Measurements from ENCODE around the gene HECTD1.

Gene HECTD1

DNA sequence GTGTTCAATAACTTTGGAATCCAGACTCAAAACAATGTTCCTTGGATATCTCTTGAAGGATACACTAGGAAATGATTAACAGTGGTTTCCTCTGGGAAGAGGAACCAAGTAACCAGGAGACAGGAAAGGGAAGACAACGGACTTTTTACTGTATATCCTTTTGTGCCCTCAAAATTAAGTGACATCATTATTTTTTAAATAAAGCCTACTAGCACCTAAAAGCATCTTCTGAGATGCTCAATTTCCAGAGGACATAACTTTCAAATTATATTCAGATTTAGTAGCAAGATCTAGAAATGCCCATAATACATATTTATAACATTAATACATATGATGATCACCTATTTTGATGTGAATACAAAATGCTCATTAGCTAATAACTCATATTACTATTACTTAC is 6.5 kb downstream of the HECTD1 start:
- TF ChIP-seq YY1 (IDR thresholded peaks at IDR 0.05; ENCODE audit: low read depth), result no peak
- TF ChIP-seq, protein P1, sequence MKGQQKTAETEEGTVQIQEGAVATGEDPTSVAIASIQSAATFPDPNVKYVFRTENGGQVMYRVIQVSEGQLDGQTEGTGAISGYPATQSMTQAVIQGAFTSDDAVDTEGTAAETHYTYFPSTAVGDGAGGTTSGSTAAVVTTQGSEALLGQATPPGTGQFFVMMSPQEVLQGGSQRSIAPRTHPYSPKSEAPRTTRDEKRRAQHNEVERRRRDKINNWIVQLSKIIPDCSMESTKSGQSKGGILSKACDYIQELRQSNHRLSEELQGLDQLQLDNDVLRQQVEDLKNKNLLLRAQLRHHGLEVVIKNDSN (IDR thresholded peaks at IDR 0.05), result no peak
- no peak for TF ChIP-seq FOXM1 (IDR thresholded peaks at IDR 0.05; ENCODE audit: borderline replicate concordance, low read depth)
- no peak for TF ChIP-seq TEAD4 (IDR thresholded peaks at IDR 0.05)
- TF ChIP-seq, protein P2, sequence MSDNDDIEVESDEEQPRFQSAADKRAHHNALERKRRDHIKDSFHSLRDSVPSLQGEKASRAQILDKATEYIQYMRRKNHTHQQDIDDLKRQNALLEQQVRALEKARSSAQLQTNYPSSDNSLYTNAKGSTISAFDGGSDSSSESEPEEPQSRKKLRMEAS (IDR thresholded peaks at IDR 0.05), result no peak
- TF ChIP-seq NFIC (IDR thresholded peaks at IDR 0.05), result no peak
- no peak for TF ChIP-seq REST (IDR thresholded peaks at IDR 0.05; ENCODE audit: low read depth)
- TF ChIP-seq EP300 (IDR thresholded peaks at IDR 0.05; ENCODE audit: borderline replicate concordance), result no peak
- TF ChIP-seq CREB1 (IDR thresholded peaks at IDR 0.05; ENCODE audit: low read depth), result no peak

DNA sequence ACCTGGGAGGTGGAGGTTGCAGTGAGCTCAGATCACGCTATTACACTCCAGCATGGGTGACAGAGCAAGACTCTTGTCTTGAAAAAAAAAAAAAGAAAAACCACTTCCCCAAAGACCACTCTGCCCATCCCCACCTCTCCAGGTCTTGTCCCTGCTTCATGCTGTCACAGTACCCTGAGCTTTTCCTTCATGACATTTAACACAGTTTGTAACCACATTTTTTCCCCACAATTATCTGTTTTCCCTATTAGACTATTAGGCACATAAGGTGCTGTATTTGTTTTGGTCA is 6.9 kb downstream of the HECTD1 start:
- no peak for TF ChIP-seq REST (IDR thresholded peaks at IDR 0.05; ENCODE audit: low read depth)
- TF ChIP-seq ZBTB7A (IDR thresholded peaks at IDR 0.05; ENCODE audit: low read depth), result no peak
- TF ChIP-seq, protein P1 (IDR thresholded peaks at IDR 0.05), result no peak
- no peak for TF ChIP-seq FOXM1 (IDR thresholded peaks at IDR 0.05; ENCODE audit: borderline replicate concordance, low read depth)
- no peak for TF ChIP-seq TEAD4 (IDR thresholded peaks at IDR 0.05)

- TF ChIP-seq CREB1 (IDR thresholded peaks at IDR 0.05; ENCODE audit: low read depth) (no peak), ZBTB7A (IDR thresholded peaks at IDR 0.05; ENCODE audit: low read depth) (no peak)
- TF ChIP-seq, protein P1 (IDR thresholded peaks at IDR 0.05), result no peak
- TF ChIP-seq, protein P2 (IDR thresholded peaks at IDR 0.05), result no peak
Observed at GRCh38 chr14:31197671-31198070, 9.9 kb downstream of the HECTD1 start.

DNA sequence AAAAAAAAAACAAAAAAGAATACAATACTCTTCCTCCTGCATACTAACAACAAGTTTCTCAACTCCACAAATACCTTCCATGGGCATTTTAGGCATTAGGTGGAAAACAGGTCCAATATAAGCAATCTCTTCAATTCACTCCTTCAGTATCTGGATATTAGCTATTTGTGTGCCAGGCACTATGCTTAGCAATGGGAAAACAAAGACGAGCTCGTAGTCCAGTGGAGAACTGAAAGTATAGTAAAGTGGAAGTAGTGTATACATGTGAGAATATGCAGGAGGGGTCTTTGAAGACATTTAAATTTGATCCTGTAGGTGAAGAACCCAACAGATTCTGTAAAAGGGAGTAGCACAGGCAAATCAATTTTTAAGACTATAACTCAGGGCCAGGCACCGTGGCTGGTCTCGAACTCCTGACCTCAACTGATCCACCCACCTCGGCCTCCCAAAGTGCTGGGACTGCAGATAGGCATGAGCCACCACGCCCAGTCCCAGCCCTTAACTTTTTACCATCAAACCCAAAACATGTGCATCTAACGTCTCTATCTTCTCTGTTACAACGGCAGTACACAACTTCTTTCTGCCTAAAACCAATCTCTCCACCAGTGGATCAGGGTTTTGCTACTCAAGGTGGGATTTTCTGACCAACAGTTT is 10.6 kb downstream of the HECTD1 start:
- TF ChIP-seq YY1 (IDR thresholded peaks at IDR 0.05; ENCODE audit: low read depth) (no peak), ZBTB7A (IDR thresholded peaks at IDR 0.05; ENCODE audit: low read depth) (no peak), TAF1 (IDR thresholded peaks at IDR 0.05; ENCODE audit: low read depth) (no peak), CEBPB (IDR thresholded peaks at IDR 0.05) (no peak), FOXM1 (IDR thresholded peaks at IDR 0.05; ENCODE audit: borderline replicate concordance, low read depth) (no peak), EGR1 (IDR thresholded peaks at IDR 0.05) (no peak)
- TF ChIP-seq, protein P1 (IDR thresholded peaks at IDR 0.05), result no peak

DNA sequence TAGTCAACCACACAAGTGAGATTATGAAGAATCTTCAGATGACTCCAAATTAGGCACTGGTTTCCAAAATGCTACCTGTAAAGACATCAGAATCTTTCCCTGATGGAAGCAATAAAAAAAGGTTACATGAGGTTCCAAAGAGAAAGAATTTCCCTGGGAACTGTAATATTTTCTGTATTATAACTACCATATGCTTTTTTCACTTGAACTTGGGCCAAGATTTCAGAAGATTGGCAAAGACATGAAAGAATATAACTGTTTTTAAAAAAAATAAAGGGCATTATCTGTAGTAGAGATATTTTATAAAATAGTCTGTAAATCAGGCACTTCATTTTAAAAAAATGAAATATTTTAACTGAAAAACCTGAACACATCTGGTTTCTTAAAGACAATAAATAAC is 12.9 kb downstream of the HECTD1 start:
- no peak for TF ChIP-seq TAF1 (IDR thresholded peaks at IDR 0.05; ENCODE audit: low read depth)
- TF ChIP-seq FOXM1 (IDR thresholded peaks at IDR 0.05; ENCODE audit: borderline replicate concordance, low read depth), result no peak
- no peak for TF ChIP-seq ZBTB7A (IDR thresholded peaks at IDR 0.05; ENCODE audit: low read depth)
- TF ChIP-seq, protein P1 (IDR thresholded peaks at IDR 0.05), result no peak
- no peak for TF ChIP-seq RAD21 (IDR thresholded peaks at IDR 0.05; ENCODE audit: low read depth)
- no peak for TF ChIP-seq TCF12 (IDR thresholded peaks at IDR 0.05; ENCODE audit: low read depth)
- no peak for TF ChIP-seq TEAD4 (IDR thresholded peaks at IDR 0.05)
- TF ChIP-seq REST (IDR thresholded peaks at IDR 0.05; ENCODE audit: low read depth), result no peak
- no peak for TF ChIP-seq YY1 (IDR thresholded peaks at IDR 0.05; ENCODE audit: low read depth)
- TF ChIP-seq, protein P2 (IDR thresholded peaks at IDR 0.05), result no peak
- no peak for TF ChIP-seq EGR1 (IDR thresholded peaks at IDR 0.05)
- no peak for TF ChIP-seq CEBPB (IDR thresholded peaks at IDR 0.05)
- no peak for TF ChIP-seq NFIC (IDR thresholded peaks at IDR 0.05)
